Measurements from ENCODE around the gene ANO2. TPM values are rescaled to one million over a fixed set of nuclear protein-coding genes. Genes with fewer than 3 reads are reported as not detected.
"Not testable (repeated sequence)": the region's sequence is repeated elsewhere in the genome, so short reads cannot be mapped to it uniquely, and the experiment has no call there.

ANO2 gene
- total RNA-seq, 1 donor from 2014 or later = 7.8 TPM

DNA sequence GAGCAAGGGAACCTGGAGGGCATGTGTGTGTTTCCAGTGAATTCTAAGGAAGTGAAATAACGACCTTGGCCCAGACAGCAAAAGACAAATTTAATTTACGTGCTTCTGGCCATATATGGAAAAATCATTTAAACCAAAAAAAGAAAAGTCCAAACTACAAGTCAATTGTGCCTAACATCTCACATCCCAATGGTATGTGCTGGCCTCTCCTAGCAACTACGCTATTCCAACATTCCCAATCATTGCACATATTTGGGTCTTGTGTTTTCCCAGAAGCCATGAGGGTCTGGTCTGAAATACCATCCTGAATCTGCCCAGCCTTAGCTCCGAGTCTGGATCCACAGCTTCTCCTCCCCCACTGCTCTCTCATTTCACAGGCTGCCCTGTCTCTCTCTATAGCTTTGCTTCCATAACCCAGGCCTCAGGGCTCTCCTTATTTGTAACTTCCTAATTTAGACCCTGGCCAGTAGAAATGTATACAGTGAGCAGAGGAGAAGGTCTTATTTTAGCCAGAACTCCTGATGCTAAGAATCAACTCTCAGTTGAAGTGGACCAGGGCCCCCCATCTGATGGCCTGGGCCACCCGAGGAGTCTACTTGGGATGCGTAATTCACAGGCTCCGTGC is 224.6 kb downstream of the ANO2 start:
- no peak for DNase-seq

- no peak for DNase-seq
Measured at GRCh38 chr12:5718680-5719079, 226.4 kb downstream of the ANO2 start.

DNA sequence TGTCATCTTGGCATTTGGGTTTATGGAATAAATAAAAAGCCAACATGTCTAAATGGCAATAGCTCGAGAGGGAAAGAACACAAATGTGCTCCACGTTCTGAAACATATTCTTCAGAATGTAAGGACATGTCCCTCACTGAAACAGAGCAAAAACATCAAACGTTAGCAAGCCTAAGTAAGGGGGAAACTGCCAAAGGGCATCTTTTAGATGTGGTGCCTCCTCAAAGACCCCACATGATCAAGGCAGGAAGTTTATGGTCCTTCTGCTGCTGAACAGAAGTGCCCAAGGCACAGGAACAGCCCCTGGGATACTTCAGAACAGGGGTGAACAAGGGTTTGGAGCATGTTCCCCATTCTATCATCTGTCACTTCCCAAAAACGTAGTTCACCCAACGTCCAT is 227.0 kb downstream of the ANO2 start:
- no peak for DNase-seq

DNA sequence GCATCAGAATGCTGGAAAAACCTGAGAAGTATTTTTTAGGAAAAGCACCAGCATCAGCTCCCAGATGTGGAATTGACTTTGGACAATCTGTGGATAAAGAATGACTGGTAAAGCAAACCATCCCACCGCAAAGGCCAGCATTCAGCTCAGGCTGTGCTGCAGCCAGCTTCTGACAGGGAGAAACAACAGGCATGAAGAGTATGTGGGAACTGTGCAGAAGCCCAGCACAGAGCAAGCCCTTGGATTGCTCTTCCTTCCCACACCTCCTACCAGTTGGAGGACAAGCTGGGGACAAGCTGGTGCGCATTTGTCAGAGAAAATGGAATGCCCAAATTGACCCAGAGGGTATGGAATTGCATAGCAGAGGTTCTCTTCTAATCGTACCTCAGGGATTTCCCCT is 228.1 kb downstream of the ANO2 start:
- DNase-seq = no peak

DNA sequence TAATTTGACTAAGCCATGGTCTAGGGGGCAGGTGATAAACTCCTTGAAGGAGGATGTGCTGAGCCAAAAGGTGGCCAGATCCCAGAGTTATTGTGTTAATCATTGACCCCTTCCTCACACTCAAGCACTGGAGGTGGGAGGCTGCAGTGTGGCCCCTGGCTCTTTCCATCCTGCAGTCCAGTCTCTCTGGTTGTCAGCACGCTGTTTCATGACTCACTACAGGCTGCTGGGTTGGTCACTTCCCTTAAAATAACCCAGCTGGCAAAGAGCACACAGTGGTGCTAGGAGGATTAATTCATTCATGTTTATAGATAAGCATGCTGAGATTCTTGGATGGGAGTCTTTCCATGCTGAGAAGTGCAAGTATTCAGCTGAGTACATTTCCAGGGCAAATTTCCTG is 228.9 kb downstream of the ANO2 start:
- no peak for DNase-seq

DNA sequence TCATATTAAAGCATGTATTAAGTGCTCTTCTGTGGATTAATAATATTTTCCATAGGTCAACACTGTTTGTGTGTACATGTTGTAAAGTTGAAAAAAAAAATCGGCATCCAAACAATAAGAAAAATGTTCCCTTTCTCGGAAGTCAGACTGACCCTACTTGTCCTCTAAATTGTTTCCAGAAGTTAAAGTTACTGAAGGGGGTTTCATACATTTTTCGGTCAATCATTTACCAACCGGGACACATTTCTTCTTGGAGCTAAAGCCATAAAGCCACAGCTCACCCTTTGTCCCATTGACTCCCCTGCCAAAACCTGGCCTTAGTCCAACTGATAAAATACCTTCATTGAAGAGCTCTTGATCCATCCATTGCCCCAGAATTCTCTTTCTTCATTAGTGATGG is 230.0 kb downstream of the ANO2 start:
- no peak for DNase-seq

- DNase-seq = no peak
Measured at GRCh38 chr12:5713599-5714081, 231.4 kb downstream of the ANO2 start.

DNA sequence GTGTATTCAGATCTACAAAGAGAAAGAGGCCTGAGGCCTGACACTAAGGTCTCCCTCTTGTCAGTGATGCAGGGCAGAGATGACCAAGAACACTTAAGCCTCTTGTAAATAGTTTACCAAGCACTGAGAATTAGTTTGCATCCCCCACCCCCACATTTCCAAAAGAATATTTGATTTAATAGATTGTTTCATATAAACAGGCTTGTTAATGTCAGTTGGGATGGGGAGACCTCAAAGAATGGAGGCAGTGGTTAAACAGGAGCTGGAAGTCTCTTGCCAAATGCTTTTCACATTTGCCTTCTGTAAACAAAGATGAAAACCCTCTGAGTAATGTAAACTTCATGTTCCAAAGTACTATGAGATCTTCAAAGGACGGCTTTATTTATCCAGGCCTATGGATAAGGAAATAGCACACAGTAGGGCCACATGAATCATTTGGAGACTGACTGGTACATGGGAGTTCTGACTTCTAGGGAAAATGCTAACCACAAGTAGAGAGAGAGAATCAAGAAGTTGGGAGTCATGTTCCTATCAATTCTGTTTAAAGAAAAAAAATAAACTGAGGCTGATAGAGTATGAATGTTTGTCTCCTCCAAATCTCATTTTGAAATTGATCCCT is 234.7 kb downstream of the ANO2 start:
- no peak for DNase-seq

DNA sequence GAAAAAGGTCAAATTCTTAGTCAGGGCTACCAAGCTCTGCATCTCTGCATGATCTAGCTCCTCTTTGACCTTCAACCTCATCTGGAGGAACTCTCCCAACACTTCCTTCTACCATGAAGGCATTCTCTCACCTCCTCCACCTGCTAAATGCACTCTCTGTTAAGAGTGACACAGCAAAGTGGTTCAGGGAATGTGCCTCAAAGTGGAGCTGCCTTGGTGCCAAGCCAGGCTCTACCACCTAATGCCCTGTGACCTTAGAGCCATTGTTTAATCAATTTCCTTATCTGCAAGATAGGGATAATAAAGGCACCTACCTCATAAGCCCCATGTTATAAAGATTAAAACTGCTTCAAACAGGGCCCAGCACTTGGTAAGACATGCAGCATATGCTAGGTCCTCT is 236.7 kb downstream of the ANO2 start:
- no peak for DNase-seq

DNA sequence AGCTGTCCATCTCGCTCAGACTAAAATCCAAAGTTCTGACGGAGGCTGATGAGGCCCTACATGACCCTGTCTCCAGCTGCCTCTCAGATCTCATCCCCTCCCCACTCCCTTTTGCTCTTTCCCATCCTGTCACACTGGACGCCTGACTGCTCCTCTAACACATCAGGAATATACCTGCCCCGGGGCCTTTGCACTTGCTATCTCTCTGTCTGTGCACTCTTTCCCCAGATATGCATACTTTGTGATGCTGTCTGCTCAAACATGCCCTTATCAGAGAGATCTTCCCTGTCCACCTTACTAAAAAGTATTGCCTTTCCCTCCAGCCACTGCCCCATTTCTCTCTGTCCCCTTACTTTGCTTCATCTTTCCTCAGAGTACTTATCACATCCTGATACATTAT is 238.8 kb downstream of the ANO2 start:
- no peak for DNase-seq

- DNase-seq = no peak
Measured at GRCh38 chr12:5705791-5706190, 239.3 kb downstream of the ANO2 start.

GRCh38 chr12:5694759-5695409 is 250.2 kb downstream of the ANO2 start:
- no peak for DNase-seq

GRCh38 chr12:5692850-5693249 is 252.2 kb downstream of the ANO2 start:
- no peak for DNase-seq

DNA sequence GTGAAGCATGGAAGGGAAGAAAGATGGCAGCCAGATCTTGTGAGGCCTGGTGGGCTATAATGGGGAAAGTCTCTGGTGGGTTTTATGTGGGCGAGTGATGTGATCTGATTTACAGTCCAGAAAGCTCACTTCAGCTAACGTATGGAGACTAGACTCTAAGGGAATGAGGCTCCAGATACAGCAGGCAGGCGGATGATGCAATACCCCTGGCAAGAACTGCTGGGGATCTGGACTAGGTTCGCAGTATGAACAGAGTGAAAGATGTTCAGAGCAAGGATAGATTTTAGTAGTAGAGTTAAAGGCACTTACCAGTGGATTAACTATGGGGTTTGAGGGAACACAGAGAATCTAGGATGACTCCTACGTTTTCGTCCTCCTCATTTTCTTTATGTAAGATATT is 253.1 kb downstream of the ANO2 start:
- no peak for DNase-seq

DNA sequence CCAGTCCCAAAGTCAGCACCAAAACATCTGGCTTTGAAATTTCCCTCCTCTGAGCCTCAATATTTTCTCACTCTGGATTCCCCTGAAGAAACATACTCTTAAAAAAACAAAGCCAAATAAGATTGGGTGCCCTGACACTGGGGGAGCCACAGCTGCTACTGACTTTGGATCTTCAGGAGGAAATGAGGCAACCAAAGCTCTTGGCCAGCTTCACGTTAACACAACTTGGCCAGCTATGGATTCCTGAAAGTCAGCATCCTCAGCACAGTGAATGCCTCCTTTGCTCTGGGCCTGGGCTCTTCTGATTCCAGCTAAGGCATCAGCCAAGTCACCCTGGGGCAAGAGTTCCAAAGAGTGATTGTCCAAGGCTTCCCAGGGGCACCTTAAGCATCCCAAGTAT is 254.8 kb downstream of the ANO2 start:
- no peak for DNase-seq

- DNase-seq = no peak
Measured at GRCh38 chr12:5689773-5690172, 255.3 kb downstream of the ANO2 start.

DNA sequence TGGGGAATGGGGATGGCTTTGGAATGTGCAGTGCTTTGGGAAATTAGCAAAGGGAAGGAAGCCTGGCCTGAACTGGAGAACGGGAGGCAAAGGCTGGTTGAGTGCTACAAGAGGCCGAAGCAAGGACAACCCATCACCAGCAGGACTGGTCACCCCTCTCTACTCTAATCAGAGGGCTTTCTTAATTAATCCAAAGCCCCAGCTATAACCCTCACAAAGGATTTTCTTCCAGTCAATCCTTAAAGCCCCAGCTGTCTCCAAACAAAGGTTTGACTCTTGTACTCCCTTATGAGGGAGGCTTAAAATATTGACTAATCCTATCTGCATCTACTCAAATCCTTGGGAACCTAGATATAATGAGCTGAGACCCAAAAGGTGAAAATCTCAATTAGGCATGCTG is 256.8 kb downstream of the ANO2 start:
- DNase-seq = no peak

DNA sequence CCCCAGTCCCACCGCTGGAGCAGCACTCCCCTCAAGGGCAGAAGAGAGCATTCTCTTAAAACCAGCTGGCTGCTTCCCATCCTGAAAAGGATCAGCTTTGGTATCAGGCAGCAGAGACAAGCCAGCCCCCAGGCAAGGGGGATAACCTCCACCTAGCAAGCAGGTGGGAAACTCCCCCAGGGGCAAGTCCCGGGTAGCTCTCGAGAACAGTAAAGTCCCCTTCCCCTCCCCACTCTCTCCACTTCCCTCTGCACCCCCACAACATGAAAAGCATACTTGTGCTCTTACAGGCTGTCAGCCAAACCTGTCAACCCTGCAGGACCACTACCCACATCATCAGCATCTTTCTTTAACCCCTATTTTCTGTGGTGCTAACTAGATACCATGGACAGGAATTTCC is 259.1 kb downstream of the ANO2 start:
- DNase-seq = no peak

DNA sequence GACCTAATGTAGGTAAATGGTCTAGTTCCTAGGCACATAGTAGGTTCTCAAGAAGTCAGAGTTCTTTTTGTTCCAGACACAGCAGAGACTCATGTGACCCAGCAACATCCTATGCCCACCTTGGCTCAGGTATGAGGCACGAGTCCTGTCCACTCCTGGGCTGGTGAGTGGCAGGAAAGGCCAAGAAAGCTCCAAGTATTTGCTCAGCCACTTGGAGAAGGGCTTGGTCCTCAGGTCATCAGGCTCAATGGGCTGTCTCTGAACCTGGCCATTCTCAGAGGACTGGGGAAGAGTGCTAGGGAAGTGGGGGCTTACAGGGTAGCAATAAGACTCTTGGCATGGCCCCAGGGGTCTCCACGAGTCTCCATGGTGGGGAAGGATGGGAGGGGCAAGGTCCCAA is 260.1 kb downstream of the ANO2 start:
- no peak for DNase-seq

DNA sequence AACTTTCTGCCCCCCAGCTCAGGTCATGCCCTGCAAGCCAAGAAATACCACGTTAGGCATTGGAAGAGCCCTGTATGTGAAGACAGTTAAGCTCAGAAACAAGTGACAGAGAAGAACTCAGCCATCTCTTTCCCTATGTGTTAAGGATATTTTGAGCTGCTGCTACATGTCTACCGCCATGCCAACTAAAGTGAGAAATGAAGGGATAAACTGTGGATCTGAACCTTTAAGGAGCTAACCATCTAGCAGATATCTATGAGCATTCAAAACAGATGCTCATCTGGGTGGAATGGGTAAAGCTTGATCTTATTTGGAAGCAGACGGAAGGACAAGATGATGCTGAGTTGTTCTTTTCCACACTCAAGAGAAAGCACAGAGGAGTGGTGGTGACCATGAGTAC is 262.5 kb downstream of the ANO2 start:
- no peak for DNase-seq

DNA sequence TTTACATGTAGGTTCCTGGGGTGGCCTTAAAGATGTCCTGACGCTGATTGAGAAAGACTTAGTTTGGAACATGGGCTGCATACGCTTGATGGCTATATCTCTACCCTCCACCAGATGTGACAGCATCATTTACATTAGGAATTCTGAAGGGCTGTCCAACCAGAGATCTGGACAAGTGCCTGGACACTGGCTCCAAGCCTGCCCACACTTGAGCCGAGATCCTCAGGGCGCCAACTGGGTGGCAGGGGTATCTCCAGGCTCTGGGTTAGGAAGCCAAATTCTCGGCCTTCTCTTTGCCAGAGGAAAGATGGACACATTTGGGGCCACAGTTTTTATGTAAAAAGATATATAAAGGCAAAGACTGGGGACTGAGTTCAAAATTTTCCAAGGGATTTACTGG is 266.9 kb downstream of the ANO2 start:
- DNase-seq = no peak

DNA sequence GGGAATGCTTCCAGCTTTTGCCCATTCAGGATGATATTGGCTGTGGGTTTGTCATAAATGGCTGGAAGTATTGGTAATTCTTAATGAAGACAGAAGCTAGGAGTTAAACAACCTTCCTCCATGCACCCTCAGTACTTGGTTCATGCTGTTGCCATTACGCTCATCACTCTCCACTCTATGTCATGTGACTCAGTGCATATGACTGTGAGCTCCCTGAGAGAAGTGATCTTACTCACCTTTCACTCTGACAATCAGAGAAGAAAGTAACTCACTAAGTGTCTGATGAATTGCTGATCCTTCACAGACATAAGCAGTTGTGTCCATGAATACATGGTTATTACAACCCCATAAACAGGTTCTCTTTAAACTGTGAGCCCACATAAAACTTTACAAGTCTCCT is 275.4 kb downstream of the ANO2 start:
- DNase-seq = not testable (repeated sequence)

DNA sequence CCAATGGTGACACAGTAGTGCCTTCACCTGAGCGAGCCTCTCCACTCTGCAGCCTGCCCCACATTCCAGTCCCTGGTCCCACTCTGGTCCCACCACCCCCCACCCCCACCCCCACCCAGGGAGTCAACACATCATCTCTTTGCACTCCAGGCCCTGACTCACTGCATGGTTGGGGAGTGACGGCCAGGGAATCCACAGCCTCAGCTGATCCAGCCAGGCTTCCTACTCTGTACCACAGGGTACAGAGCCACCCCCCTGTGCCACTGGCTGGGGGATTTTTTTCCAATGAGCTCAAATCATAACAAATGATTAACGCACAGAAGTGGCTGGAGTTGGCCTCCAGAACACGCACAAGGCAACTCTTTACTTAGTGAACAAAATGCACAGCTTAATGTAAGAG is 279.4 kb downstream of the ANO2 start:
- no peak for DNase-seq

GRCh38 chr12:5661811-5662210 is 283.2 kb downstream of the ANO2 start:
- no peak for DNase-seq

Measured in skin of body (tissue), 2 donors.